HepG2 (cell line): ENCODE results near the gene CPVL. TPM values are rescaled to one million over a fixed set of nuclear protein-coding genes. Genes with fewer than 3 reads are reported as not detected.

Experiments
- polyA plus RNA-seq, 8 experiments: library from polyadenylated mRNA; depleted of rRNA in 3 of 8; stranded (reverse) in 7 of 8; unstranded in 1 of 8; fragments of >200 nt; fragmentation: Illumina TruSeq in 4 of 8; extraction: Trizol in 4 of 8; gene quantifications; 2 replicates each; pipeline versions ENCODE4 v1.2.1 to v1.2.3, GENCODE V29; 2011 to 2016; ENCODE audit warnings: low read depth in 4 of 8, missing spikeins in 1 of 8, mixed read lengths in 1 of 8; ENCODE audit not compliant: insufficient read depth in 1 of 8
- total RNA-seq, 5 experiments: library from RNA; depleted of rRNA; stranded (reverse); fragments of >200 nt; fragmentation: Illumina TruSeq; extraction: Trizol; gene quantifications; 2 replicates each; pipeline ENCODE4 v1.2.3, GENCODE V29; 2016; ENCODE audit warnings: low read depth in 1 of 5

The CPVL gene
- total and polyA plus RNA-seq, 2 of the 13 experiments (the other 11 are each of a cell fraction or from before 2014, with no cell fraction given), result 59.2 to 294 TPM

Other genes starting within 250 kb of the CPVL start
- 0.40 and 0.45 TPM in 2 replicates for gene TRIL, start 188.2 kb downstream of the CPVL start, total RNA-seq (2016; rRNA removed; fragmentation: Illumina TruSeq; extraction: Trizol)
- gene TRIL, start 188.2 kb downstream of the CPVL start, polyA plus RNA-seq (2011; rRNA removed), result 0.18 and 0.26 TPM in 2 replicates
- 23.5 and 28.6 TPM in 2 replicates for gene CHN2, start 48.2 kb upstream of the CPVL start, total RNA-seq (2016; rRNA removed; fragmentation: Illumina TruSeq; extraction: Trizol)
- gene CHN2, start 48.2 kb upstream of the CPVL start, polyA plus RNA-seq (2011; rRNA removed), result 21.7 and 30.5 TPM in 2 replicates